Erythroblast (primary cell): ENCODE data around the gene OR2A14.

ENCODE experiments used
- GATA1 ChIP-seq: IDR thresholded peaks from 2 replicates; pipeline ENCODE4 v1.6.1; 2011; ENCODE audit warnings: low read depth, mild to moderate bottlenecking, control low read depth, low read length, moderate library complexity
- POLR2A ChIP-seq: IDR thresholded peaks from 2 replicates; pipeline ENCODE4 v1.6.1; 2011; ENCODE audit warnings: mild to moderate bottlenecking, low read length

DNA sequence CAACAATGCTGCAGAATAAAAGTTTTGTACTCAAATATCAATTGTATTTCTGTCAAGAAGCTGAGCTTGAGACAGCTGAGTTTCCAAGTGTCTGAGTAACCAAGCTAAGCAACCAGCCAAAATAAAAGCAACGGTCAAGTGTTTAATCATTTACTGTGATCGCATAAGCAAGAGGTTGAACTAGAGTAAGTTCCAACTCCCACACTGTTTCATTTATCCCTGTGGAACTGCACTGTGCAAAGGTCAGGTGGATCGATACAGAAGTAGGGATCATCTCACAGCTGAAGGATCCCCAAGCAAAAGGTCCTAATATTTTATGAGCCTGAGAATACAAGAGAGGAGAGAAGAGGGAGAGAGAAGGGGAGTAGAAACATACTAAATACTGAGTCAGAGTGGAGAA, 21.4 kb downstream of the OR2A14 start:
- TF ChIP-seq POLR2A (no peak), GATA1 (no peak)
